ENCODE results near the gene SGIP1. TPM values are rescaled to one million over a fixed set of nuclear protein-coding genes. Genes with fewer than 3 reads are reported as not detected.
"Not testable (repeated sequence)": the region's sequence is repeated elsewhere in the genome, so short reads cannot be mapped to it uniquely, and the experiment has no call there.

The SGIP1 gene
- total RNA-seq, 1 donor from 2014 or later, result 1.9 TPM

GRCh38 chr1:66682106-66682505 is 148.2 kb downstream of the SGIP1 start:
- DNase-seq, result no peak

GRCh38 chr1:66684353-66684752 is 150.4 kb downstream of the SGIP1 start:
- no peak for DNase-seq

- DNase-seq, result no peak
Measured at GRCh38 chr1:66685265-66685664, 151.3 kb downstream of the SGIP1 start.

GRCh38 chr1:66685670-66686069 is 151.7 kb downstream of the SGIP1 start:
- DNase-seq, result no peak

- DNase-seq, result no peak
Measured at GRCh38 chr1:66686406-66686805, 152.5 kb downstream of the SGIP1 start.

- no peak for DNase-seq
Measured at GRCh38 chr1:66687358-66687757, 153.4 kb downstream of the SGIP1 start.

GRCh38 chr1:66690666-66691381 is 156.9 kb downstream of the SGIP1 start:
- no peak for DNase-seq

- no peak for DNase-seq
Measured at GRCh38 chr1:66692681-66693080, 158.7 kb downstream of the SGIP1 start.

- DNase-seq, result no peak
Measured at GRCh38 chr1:66693856-66694255, 159.9 kb downstream of the SGIP1 start.

- DNase-seq, result no peak
Measured at GRCh38 chr1:66695116-66695515, 161.2 kb downstream of the SGIP1 start.

GRCh38 chr1:66696771-66697170 is 162.8 kb downstream of the SGIP1 start:
- no peak for DNase-seq

- no peak for DNase-seq
Measured at GRCh38 chr1:66699213-66699612, 165.3 kb downstream of the SGIP1 start.

GRCh38 chr1:66704177-66704875 is 170.4 kb downstream of the SGIP1 start:
- no peak for DNase-seq

GRCh38 chr1:66705110-66705509 is 171.2 kb downstream of the SGIP1 start:
- DNase-seq, result no peak

GRCh38 chr1:66711420-66711819 is 177.5 kb downstream of the SGIP1 start:
- DNase-seq, result no peak

- DNase-seq, result no peak
Measured at GRCh38 chr1:66712839-66713238, 178.9 kb downstream of the SGIP1 start.

- DNase-seq, result no peak
Measured at GRCh38 chr1:66723985-66724384, 190.0 kb downstream of the SGIP1 start.

- DNase-seq, result peak; percentile 36
Measured at GRCh38 chr1:66725885-66726665, 192.1 kb downstream of the SGIP1 start.

- DNase-seq, result no peak
Measured at GRCh38 chr1:66728021-66728420, 194.1 kb downstream of the SGIP1 start.

- DNase-seq, result not testable (repeated sequence)
Measured at GRCh38 chr1:66728716-66729115, 194.8 kb downstream of the SGIP1 start.

- no peak for DNase-seq
Measured at GRCh38 chr1:66729119-66729518, 195.2 kb downstream of the SGIP1 start.

- DNase-seq, result no peak
Measured at GRCh38 chr1:66729523-66729922, 195.6 kb downstream of the SGIP1 start.

GRCh38 chr1:66730462-66730861 is 196.5 kb downstream of the SGIP1 start:
- DNase-seq, result no peak
